Fibroblast of upper back skin (primary cell): Measurements from ENCODE around the gene PRDM7.
A peak's percentile ranks its signal among the peaks of the same experiment; 100 is the strongest.

Experiments
- DNase-seq: peaks from one replicate; pipeline ENCODE4 v3.0.0-alpha.2; 2013

The PRDM7 gene

DNA sequence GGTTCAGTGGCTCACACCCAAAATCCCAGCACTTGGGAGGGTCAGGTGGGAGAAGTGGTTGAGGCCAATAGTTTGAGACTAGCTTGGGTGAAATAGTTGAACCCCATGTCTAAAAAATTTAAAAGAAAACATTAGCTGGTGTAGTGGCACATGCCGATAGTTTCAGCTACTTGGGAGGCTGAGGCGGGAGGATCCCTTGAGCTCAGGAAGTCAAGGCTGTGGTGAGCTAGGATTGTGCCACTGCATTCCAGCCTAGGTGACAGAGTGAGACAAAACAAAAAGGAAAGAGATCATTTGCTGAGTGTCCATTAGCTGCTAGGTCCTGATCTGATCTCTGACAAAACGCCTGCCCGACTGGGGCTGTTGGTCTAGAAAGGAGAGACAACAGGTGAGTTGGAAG is 43.7 kb downstream of the PRDM7 start:
- no peak for DNase-seq

- peak; percentile 58 for DNase-seq
Observed at GRCh38 chr16:90032674-90033331, 44.3 kb downstream of the PRDM7 start.

- DNase-seq: peak; percentile 38
Observed at GRCh38 chr16:90031931-90032673, 45.0 kb downstream of the PRDM7 start.

- DNase-seq: no peak
Observed at GRCh38 chr16:90031186-90031930, 45.8 kb downstream of the PRDM7 start.

- no peak for DNase-seq
Observed at GRCh38 chr16:90028985-90029384, 48.1 kb downstream of the PRDM7 start.

- no peak for DNase-seq
Observed at GRCh38 chr16:90027611-90028010, 49.5 kb downstream of the PRDM7 start.

- no peak for DNase-seq
Observed at GRCh38 chr16:90026135-90026534, 51.0 kb downstream of the PRDM7 start.

DNA sequence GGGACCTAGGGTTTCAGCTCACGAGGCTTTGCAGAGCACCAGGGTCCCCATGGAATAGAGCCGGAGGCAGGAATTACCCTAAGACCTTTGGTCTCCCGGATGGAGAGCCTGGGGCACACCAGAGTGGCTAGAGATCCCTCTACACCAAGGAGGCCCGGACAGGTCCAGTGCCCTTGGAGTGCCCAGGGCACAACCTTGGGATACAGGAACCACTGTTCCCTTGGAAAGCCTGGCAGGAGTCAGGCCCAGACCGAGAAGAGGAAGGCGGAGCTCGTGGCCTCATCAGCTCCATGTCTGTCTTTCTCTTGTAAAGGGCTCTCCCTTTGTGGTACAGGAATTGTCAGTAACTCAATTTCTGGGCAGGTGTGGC is 54.1 kb downstream of the PRDM7 start:
- no peak for DNase-seq

GRCh38 chr16:90022209-90023077 is 54.7 kb downstream of the PRDM7 start:
- peak; percentile 86 for DNase-seq

GRCh38 chr16:90020838-90021382 is 56.2 kb downstream of the PRDM7 start:
- peak; percentile 27 for DNase-seq

GRCh38 chr16:90020260-90020837 is 56.8 kb downstream of the PRDM7 start:
- DNase-seq: peak; percentile 28

DNA sequence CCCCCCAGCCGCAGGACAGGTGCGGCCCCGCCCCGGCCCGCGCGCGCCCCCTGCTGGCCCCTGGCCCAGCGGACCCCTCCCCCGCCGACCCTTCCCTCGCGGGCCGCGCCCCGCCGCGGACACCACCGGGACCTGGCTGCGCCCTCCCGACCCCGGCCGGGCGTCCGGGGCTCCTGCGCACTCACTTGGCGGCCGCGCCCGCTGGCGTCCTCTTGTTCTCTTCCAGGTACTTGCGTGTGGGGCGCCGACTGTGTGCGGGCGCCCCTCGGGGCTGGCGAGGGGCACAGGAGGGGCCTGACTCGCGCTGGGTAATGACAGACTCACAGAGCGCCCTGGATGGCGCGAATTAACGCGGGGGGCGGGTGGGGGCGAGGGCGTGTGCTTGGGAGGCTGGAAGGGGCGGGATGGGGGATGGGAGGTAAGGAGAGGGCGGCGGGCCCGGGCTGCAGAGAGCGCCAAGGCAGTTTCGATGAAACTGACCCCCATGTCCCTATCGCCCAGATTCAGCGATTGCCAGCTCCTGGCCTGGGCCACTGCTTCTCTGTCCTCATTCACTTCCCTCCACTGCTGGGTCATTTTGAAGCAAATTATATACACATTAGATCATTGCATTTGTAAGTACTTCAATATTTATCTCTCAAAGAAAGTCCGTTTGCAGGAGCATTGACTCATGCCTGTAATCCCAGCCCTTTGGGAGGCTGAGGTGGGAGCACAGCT is 57.4 kb downstream of the PRDM7 start:
- DNase-seq: peak; percentile 78

DNA sequence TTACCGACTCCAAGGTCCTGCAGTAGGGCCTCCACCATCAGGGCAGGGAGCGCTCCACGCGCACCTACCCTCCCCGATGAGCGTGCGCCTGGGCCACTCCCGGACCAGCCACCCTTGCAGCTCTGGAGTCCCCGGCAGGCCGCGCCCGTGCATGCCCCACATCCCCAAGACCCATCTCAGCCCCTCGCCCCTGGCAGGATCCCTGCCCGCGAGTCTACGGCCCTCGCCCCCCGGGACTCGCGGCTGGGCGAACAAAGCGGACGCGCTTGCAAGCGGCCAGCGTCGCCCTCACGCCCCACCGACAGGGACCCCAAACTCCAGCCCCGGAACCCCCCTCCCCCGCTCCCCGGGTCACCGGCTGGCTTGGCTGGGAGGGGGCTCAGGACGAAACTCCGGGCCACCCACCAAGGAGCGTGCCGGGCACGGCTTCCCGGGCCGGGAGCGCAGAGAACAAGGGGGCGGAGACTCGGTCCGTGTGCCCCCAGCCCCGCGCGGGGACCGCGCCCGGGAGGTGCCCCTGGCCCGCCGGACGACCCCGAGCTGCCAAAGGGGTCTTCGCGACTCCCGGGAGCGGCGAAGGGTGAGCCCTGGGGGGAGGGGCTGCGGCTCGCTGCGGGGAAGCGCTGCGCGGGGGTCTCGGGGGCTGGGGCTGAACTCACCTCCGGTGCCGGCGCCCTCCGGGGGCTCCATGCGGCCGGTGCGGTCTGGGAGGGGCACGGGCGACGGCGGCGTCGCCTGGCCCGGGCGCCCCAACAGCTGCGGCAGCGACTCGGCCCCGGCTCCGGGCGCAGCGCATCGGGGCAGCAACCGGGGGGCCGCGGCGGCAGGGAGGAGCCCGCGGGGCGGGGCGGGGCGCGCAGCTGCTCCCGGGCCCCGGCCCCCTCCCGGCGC is 58.2 kb downstream of the PRDM7 start, which contains the start of gene DBNDD1:
DBNDD1 (minus strand) TSS at position 805 of the 891 bp plus-strand sequence; CDS start at position 690, 115 bp downstream.
- no peak for DNase-seq

DNA sequence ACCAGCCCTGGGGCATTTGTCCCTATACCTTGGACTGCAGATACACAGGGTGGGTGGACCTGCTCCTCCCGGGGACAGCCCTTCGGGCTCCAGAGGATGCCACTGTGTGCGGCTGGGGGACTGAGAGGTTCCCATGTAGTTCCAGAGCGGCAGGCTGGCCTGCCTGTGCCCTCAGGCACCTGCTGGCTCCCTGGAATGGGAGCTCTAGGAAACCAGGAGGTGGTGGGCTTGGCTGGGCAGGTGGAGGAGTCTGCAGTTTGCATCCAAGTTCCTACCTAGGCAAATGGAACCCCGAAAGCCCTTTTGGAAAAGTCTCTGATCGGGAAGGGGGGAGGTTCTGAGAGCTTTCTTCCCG is 58.9 kb downstream of the PRDM7 start:
- DNase-seq: no peak

- DNase-seq: no peak
Observed at GRCh38 chr16:90016339-90016950, 60.7 kb downstream of the PRDM7 start.

GRCh38 chr16:90015586-90016338 is 61.4 kb downstream of the PRDM7 start:
- DNase-seq: no peak

DNA sequence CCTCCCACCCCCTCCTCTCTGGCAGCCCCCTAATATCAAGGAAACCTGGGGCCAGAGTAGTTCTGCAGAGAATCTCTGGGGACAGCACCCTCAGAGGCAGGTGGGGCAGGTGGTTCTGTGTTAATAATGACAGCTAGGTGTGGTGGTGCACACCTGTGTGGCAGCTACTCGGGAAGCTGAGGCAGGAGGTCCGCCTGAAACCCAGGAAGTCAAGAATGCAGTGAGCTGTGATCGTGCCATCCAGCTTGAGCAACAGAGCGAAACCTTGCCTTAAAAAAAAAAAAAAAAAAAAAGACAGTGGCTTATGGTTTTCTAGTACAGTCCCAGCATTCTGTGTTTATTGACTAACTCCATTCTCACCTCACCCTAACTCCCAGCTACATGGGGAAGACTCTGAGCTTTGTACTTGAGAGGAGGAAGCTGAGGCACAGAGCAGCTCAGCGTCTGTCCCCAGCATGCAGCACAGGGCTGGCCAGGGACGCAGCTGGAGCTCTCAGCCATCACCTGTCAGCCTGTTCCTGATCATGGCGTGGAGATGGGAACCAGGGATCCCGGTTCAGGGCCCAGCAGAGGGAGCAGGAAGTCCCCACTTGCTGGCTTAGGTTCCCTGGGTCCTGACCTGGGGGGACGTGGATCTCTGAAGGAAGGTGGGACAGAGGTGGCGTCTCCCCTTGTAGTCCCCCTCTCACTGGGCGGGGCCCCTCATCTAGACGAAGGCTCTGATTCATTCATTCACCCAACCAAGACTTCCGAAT is 64.0 kb downstream of the PRDM7 start:
- no peak for DNase-seq

GRCh38 chr16:90011908-90012501 is 65.1 kb downstream of the PRDM7 start:
- no peak for DNase-seq
